ENCODE measurements around the gene ABCA1.

The ABCA1 gene

DNA sequence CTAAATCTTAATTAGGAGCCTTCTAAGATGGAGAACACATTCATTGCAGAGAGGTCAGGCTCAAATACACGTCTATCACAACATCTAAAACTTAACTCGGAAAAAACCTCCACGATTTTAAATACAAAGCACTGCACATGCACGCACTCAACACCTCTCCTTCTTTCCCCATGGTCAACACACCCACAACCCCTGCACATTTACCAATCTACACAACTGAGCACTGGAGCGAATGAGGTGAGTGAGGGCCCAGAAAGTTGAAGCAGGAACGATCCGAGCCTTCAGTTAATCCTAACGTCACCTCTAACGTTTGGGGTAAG is 180.8 kb downstream of the ABCA1 start:
- TF ChIP-seq CTCF (IDR thresholded peaks at IDR 0.05; ENCODE audit: low read depth, low read length) = no peak
- DNase-seq (ENCODE audit: low read depth in 2 of 2) = no peak

DNA sequence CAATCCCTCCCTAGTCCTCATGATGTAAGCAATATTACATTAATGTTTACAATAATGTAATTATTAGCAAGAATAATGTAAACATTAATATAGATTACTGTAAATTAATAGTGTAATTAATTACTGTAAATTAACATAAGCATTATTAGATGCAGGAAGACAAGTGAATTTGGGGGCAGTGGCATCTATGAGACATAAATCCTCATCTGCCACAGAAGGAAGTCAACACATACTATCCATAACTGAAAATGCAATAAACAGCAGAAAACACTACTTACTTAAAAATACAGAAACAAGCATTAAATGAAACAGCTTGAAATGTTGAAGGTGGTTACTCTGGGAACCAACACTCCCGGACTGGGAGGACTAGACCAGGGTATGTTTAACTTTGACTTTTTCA is 181.2 kb downstream of the ABCA1 start:
- H3K4me3 ChIP-seq (replicated peaks in 1 of 2; ENCODE audit: low read depth in 2 of 2, low read length in 2 of 2) = peak overlapping the region; percentile 79 to 89
- TF ChIP-seq CTCF (IDR thresholded peaks at IDR 0.05; ENCODE audit: low read depth, low read length) = no peak
- DNase-seq (ENCODE audit: low read depth in 2 of 2) = peak in 1 of 2 donors; percentile 2

More for the DNA sequence above, 180.8 kb downstream of the ABCA1 start:
- H3K4me3 ChIP-seq (replicated peaks in 1 of 2; ENCODE audit: low read depth in 2 of 2, low read length in 2 of 2) = peak overlapping the region; percentile 79 to 89

- no peak overlapping the region for H3K4me3 ChIP-seq (replicated peaks in 1 of 2; ENCODE audit: low read depth in 2 of 2, low read length in 2 of 2)
- TF ChIP-seq CTCF (IDR thresholded peaks at IDR 0.05; ENCODE audit: low read depth, low read length) = no peak
- DNase-seq (ENCODE audit: low read depth in 2 of 2) = no peak
These were observed 181.7 kb downstream of the ABCA1 start for GRCh38 chr9:104746285-104746684.

GRCh38 chr9:104745852-104746251 is 182.1 kb downstream of the ABCA1 start:
- no peak for DNase-seq (ENCODE audit: low read depth in 2 of 2)
- no peak overlapping the region for H3K4me3 ChIP-seq (replicated peaks in 1 of 2; ENCODE audit: low read depth in 2 of 2, low read length in 2 of 2)
- TF ChIP-seq CTCF (IDR thresholded peaks at IDR 0.05; ENCODE audit: low read depth, low read length) = no peak

GRCh38 chr9:104743376-104743985 is 184.5 kb downstream of the ABCA1 start:
- TF ChIP-seq CTCF (IDR thresholded peaks at IDR 0.05; ENCODE audit: low read depth, low read length) = peak; percentile 59
- no peak overlapping the region for H3K4me3 ChIP-seq (replicated peaks in 1 of 2; ENCODE audit: low read depth in 2 of 2, low read length in 2 of 2)
- DNase-seq (ENCODE audit: low read depth in 2 of 2) = peak; percentile 78 to 84

DNA sequence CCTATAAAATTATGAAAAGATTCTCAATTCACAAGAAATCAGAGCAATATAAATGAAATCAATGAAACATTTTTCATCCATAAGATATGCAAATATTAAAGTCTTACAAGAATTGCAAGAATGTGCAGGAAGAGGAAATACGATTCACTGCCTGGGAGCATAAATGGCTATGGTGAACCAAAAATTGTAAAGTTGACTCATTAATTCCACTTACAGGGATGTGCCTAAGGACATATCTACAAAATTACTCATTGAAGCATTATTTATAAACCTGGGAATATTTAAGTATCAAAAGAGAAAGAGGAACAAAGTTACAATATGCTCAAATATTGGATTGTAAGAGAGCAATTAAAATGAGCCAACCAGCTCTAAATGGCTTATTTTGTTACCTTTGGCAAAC is 187.3 kb downstream of the ABCA1 start:
- peak; percentile 40 to 88 for DNase-seq (ENCODE audit: low read depth in 2 of 2)
- no peak for TF ChIP-seq CTCF (IDR thresholded peaks at IDR 0.05; ENCODE audit: low read depth, low read length)
- no peak overlapping the region for H3K4me3 ChIP-seq (replicated peaks in 1 of 2; ENCODE audit: low read depth in 2 of 2, low read length in 2 of 2)

DNA sequence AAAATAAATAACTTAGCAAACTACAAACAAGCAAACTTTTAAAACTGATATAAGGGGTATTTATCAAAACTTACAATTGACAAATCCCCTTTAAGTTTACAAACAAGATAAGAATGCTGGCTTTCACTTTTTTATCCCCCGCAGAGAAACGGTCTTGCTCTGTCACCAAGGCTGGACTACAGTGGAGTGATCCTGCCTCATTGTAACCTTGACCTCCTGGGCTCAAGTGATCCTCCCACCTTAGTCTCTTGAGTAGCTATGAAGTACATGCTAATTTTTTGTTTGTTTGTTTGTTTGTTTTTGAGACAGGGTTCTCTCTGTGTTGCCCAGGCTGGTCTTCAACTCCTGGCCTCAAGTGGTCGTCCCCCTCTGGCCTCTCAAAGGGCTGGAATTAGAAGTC is 189.5 kb downstream of the ABCA1 start:
- no peak for TF ChIP-seq CTCF (IDR thresholded peaks at IDR 0.05; ENCODE audit: low read depth, low read length)
- DNase-seq (ENCODE audit: low read depth in 2 of 2) = no peak
- H3K4me3 ChIP-seq (replicated peaks in 1 of 2; ENCODE audit: low read depth in 2 of 2, low read length in 2 of 2) = no peak overlapping the region
